Keratinocyte (primary cell): Measurements from ENCODE around the gene CD274. TPM values are rescaled to one million over a fixed set of nuclear protein-coding genes. Genes with fewer than 3 reads are reported as not detected.

Experiments
- DNase-seq: peaks from one replicate; pipeline ENCODE4 v3.0.0-alpha.2; 2011; ENCODE audit warnings: low read depth, missing footprints, low spot score
- FAIRE-seq: peaks from 2 replicates; lab custom pipeline; 2011; peaks lifted over from hg19 to GRCh38; lab: Jason Lieb, UNC
- H2AFZ ChIP-seq: 2 replicates; pipeline ENCODE4 v1.6.0; 2012; ENCODE audit warnings: low read length, control low read depth, inconsistent platforms; ENCODE audit not compliant: control insufficient read depth
- H3K27ac ChIP-seq: 2 replicates; pipeline ENCODE4 v1.5.1; 2011; ENCODE audit warnings: low read length; ENCODE audit not compliant: control insufficient read depth, insufficient read depth
- H3K27me3 ChIP-seq: 3 replicates; pipeline ENCODE4 v1.6.0; 2011; ENCODE audit warnings: low read length; ENCODE audit not compliant: control insufficient read depth, insufficient read depth; ENCODE audit errors: extremely low read depth
- H3K36me3 ChIP-seq, 2 experiments: 2 replicates in 1 of 2; 3 replicates in 1 of 2; pipeline ENCODE4 v1.5.1; 2011; ENCODE audit warnings: low read length in 2 of 2, mild to moderate bottlenecking in 1 of 2; ENCODE audit not compliant: control insufficient read depth in 2 of 2, insufficient read depth in 2 of 2; ENCODE audit errors: extremely low read depth in 1 of 2
- H3K4me1 ChIP-seq: 3 replicates; pipeline ENCODE4 v1.5.1; 2011; ENCODE audit warnings: low read length; ENCODE audit not compliant: control insufficient read depth, insufficient read depth; ENCODE audit errors: extremely low read depth
- H3K4me2 ChIP-seq: 3 replicates; pipeline ENCODE4 v1.6.0; 2011; ENCODE audit warnings: low read depth, low read length; ENCODE audit not compliant: control insufficient read depth, insufficient read depth; ENCODE audit errors: extremely low read depth
- H3K4me3 ChIP-seq, 3 experiments: fragments of 200-600 bp in 1 of 3; sonication (generic) in 1 of 3; 2 replicates in 2 of 3; 3 replicates in 1 of 3; pipeline ENCODE4 v1.5.1; 2011 to 2016; ENCODE audit warnings: low read length in 3 of 3, mild to moderate bottlenecking in 3 of 3, control low read depth in 2 of 3, inconsistent platforms in 1 of 3, low read depth in 1 of 3, mixed read lengths in 1 of 3, mixed run types in 1 of 3, moderate library complexity in 1 of 3; ENCODE audit not compliant: control insufficient read depth in 2 of 3, insufficient read depth in 2 of 3; ENCODE audit errors: extremely low read depth in 1 of 3
- H3K79me2 ChIP-seq: 2 replicates; pipeline ENCODE4 v1.6.0; 2012; ENCODE audit warnings: low read length; ENCODE audit not compliant: control insufficient read depth, insufficient read depth
- H3K9ac ChIP-seq: 3 replicates; pipeline ENCODE4 v1.6.0; 2011; ENCODE audit warnings: low read length; ENCODE audit not compliant: control insufficient read depth, insufficient read depth; ENCODE audit errors: extremely low read depth
- H3K9me1 ChIP-seq: 3 replicates; pipeline ENCODE4 v1.6.0; 2011; ENCODE audit warnings: low read length; ENCODE audit not compliant: control insufficient read depth, insufficient read depth; ENCODE audit errors: extremely low read depth
- H3K9me3 ChIP-seq: 2 replicates; pipeline ENCODE4 v1.5.1; 2012; ENCODE audit warnings: low read depth, low read length; ENCODE audit not compliant: control insufficient read depth
- H4K20me1 ChIP-seq: 3 replicates; pipeline ENCODE4 v1.6.0; 2011; ENCODE audit warnings: low read length; ENCODE audit not compliant: control insufficient read depth, insufficient read depth; ENCODE audit errors: extremely low read depth
- CTCF ChIP-seq, 3 experiments: IDR thresholded peaks in 1 of 3; conservative IDR thresholded peaks in 1 of 3; optimal IDR thresholded peaks in 1 of 3; 2 replicates in 2 of 3; 3 replicates in 1 of 3; pipeline versions ENCODE3 to v1.5.1; 2011; ENCODE audit warnings: low read length in 3 of 3, mild to moderate bottlenecking in 3 of 3, moderate library complexity in 2 of 3, control low read depth in 1 of 3, inconsistent platforms in 1 of 3; ENCODE audit not compliant: insufficient read depth in 2 of 3; ENCODE audit errors: extremely low read depth in 1 of 3
- EZH2 ChIP-seq: IDR thresholded peaks from one replicate; pipeline ENCODE4 v1.6.1; 2012; ENCODE audit warnings: inconsistent platforms, mild to moderate bottlenecking, low read length, moderate library complexity
- dilution Hi-C: fragments of 300-500 bp; cut with MboI; formaldehyde crosslinking; loops from one replicate; pipeline ENCODE4 v1.7.0; 2020; ENCODE audit warnings: low sequenced_read_pairs; ENCODE audit not compliant: extremely low pct_ligation_motif_present
- polyA plus RNA-seq, 5 experiments: library from polyadenylated mRNA; depleted of rRNA in 3 of 5; stranded (reverse) in 3 of 5; stranded (forward) in 1 of 5; unstranded in 1 of 5; fragments of >200 nt; gene quantifications; 1 replicate in 1 of 5; 2 replicates in 3 of 5; 3 replicates in 1 of 5; pipeline versions ENCODE4 v1.2.1 to v1.2.3, GENCODE V29; 2011 to 2012; ENCODE audit warnings: missing spikeins in 2 of 5, low read depth in 1 of 5, low replicate concordance in 1 of 5

CD274 gene
- polyA plus RNA-seq, 1 donor (not counting 4 experiments of a cell fraction or from before 2014, with no cell fraction given) = 36.3 TPM

GRCh38 chr9:5466766-5467165 lies 16.4 kb downstream of the CD274 start:
- Histone ChIP-seq H4K20me1 (no peaks in the 10 kb centered on the region), H3K4me3 (no peak overlapping the region), H3K9me1 (no peaks in the 10 kb centered on the region), H3K36me3 (peaks cover 8 to 40% of the 10 kb centered on the region in 2 experiments), H3K4me2 (no peak overlapping the region), H3K9me3 (no peaks in the 10 kb centered on the region), H2AFZ (no peak overlapping the region), H3K9ac (no peak overlapping the region), H3K4me1 (peaks cover 8% of the 10 kb centered on the region), H3K79me2 (peaks cover 7% of the 10 kb centered on the region), H3K27me3 (no peaks in the 10 kb centered on the region), H3K27ac (no peak overlapping the region)
- dilution Hi-C loops = no loop called here
- DNase-seq = no peak
- TF ChIP-seq EZH2 = no peak
- TF ChIP-seq CTCF (optimal IDR thresholded peaks at IDR 0.05 in 1 of 3, IDR thresholded peaks at IDR 0.05 in 1 of 3, conservative IDR thresholded peaks at IDR 0.05 in 1 of 3; ENCODE audit: extremely low read depth in 1 of 3, insufficient read depth in 2 of 3, low read length in 3 of 3) = no peak
- FAIRE-seq = peak; percentile 76

- TF ChIP-seq CTCF (optimal IDR thresholded peaks at IDR 0.05 in 1 of 3, IDR thresholded peaks at IDR 0.05 in 1 of 3, conservative IDR thresholded peaks at IDR 0.05 in 1 of 3; ENCODE audit: extremely low read depth in 1 of 3, insufficient read depth in 2 of 3, low read length in 3 of 3) (no peak), EZH2 (no peak)
- Histone ChIP-seq H3K4me1 (peaks cover 8% of the 10 kb centered on the region), H3K9ac (no peak overlapping the region), H3K79me2 (peaks cover 4% of the 10 kb centered on the region), H4K20me1 (no peaks in the 10 kb centered on the region), H3K4me2 (no peak overlapping the region), H3K27me3 (no peaks in the 10 kb centered on the region), H2AFZ (no peak overlapping the region), H3K9me3 (no peaks in the 10 kb centered on the region), H3K27ac (no peak overlapping the region), H3K36me3 (peaks cover 3 to 27% of the 10 kb centered on the region in 2 experiments), H3K9me1 (no peaks in the 10 kb centered on the region), H3K4me3 (no peak overlapping the region)
- no peak for DNase-seq
- no peak for FAIRE-seq
- dilution Hi-C loops = no loop called here
These were observed 18.5 kb downstream of the CD274 start for GRCh38 chr9:5468850-5469249.
